ENCODE results near the gene ADARB2. TPM values are rescaled to one million over a fixed set of nuclear protein-coding genes. Genes with fewer than 3 reads are reported as not detected.

ADARB2 gene
- total RNA-seq, 4 donors from 2014 or later: 2.3 to 3.7 (median 2.6) TPM

DNA sequence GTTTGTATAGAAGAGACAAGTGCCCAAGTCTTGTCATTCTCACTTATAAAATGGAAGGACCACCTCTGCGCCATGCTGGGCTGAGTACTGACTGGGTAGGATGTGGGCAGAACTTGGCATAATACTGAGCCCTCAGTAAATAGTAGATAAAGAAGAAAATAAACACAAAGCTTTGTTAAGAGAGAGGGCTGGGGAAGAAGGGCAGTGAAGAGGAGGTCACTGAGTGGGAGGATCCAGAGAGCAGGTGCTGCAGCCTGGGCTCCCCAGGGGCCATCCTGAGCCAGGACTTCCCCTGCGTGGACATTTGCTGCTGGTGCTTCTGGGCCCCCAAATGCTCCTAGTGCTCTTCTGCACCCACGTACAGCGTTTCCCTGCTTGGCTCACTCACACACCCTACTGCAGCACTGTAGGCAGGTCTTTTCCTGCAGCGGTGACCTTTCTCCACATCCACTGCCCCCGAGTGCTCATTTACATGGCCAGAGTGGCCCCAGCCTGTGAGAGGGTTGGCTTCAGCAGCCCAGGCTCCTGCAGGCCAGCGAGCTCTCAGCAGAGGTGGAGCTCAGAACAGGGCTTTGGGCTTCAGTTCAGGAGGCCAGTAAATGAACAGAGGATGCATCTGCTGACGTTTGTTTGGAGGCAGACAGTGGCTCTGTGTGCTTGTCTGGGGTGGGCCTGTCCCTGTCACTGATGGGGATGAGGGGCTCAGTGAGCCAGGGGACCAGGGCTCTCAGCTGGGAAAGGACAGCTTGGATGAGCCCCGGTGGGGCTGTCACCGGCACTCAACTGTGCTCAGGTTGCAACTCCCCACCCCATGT lies 164.6 kb downstream of the ADARB2 start:
- 62% methylated on average over 9 of the region's 10 CpGs for WGBS

DNA sequence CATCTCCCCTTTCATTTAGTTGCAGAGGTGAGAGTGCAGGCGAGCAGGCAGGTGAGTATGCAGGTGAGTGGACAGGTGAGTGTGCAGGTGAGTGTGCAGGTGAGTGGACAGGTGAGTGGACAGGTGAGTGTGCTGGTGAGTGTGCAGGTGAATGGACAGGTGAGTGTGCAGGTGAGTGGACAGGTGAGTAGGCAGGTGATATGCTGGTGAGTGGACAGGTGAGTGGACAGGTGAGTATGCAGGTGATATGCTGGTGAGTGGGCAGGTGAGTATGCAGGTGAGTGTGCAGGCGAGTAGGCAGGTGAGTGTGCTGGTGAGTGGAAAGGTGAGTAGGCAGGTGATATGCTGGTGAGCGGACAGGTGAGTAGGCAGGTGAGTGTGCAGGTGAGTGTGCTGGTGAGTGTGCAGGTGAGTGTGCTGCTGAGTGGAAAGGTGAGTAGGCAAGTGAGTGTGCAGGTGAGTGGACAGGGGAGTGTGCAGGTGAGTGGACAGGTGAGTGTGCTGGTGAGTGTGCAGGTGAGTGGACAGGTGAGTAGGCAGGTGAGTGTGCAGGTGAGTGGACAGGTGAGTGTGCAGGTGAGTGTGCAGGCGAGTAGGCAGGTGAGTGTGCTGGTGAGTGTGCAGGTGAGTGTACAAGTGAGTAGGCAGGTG lies 165.6 kb downstream of the ADARB2 start:
- H3K4me1 ChIP-seq: no peaks in the 10 kb centered on the region
- H3K9me3 ChIP-seq: no peaks in the 10 kb centered on the region
- WGBS: 81% methylated on average over 4 of the region's 4 CpGs
- H3K27me3 ChIP-seq: peaks cover 0 to 51% (median 0%) of the 10 kb centered on the region in 4 donors
- H3K4me3 ChIP-seq: no peak overlapping the region
- H3K36me3 ChIP-seq: no peaks in the 10 kb centered on the region
- DNase-seq (ENCODE audit: extremely low spot score): no peak
- TF ChIP-seq, protein P1, sequence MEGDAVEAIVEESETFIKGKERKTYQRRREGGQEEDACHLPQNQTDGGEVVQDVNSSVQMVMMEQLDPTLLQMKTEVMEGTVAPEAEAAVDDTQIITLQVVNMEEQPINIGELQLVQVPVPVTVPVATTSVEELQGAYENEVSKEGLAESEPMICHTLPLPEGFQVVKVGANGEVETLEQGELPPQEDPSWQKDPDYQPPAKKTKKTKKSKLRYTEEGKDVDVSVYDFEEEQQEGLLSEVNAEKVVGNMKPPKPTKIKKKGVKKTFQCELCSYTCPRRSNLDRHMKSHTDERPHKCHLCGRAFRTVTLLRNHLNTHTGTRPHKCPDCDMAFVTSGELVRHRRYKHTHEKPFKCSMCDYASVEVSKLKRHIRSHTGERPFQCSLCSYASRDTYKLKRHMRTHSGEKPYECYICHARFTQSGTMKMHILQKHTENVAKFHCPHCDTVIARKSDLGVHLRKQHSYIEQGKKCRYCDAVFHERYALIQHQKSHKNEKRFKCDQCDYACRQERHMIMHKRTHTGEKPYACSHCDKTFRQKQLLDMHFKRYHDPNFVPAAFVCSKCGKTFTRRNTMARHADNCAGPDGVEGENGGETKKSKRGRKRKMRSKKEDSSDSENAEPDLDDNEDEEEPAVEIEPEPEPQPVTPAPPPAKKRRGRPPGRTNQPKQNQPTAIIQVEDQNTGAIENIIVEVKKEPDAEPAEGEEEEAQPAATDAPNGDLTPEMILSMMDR (IDR thresholded peaks at IDR 0.05): no peak
- TF ChIP-seq POLR2AphosphoS5 (IDR thresholded peaks at IDR 0.05) (no peak), POLR2A (IDR thresholded peaks at IDR 0.05; ENCODE audit: low read depth) (no peak), EP300 (IDR thresholded peaks at IDR 0.05) (no peak)
- H3K27ac ChIP-seq (replicated peaks in 1 of 4): no peak overlapping the region
- intact Hi-C loops (cut with DNase I): no loop called here

More for the DNA sequence above, 164.6 kb downstream of the ADARB2 start:
- no peaks in the 10 kb centered on the region for H3K9me3 ChIP-seq
- peaks cover 0 to 45% (median 0%) of the 10 kb centered on the region in 4 donors for H3K27me3 ChIP-seq
- no peak overlapping the region for H3K27ac ChIP-seq (replicated peaks in 1 of 4)
- H3K4me1 ChIP-seq: no peaks in the 10 kb centered on the region
- H3K36me3 ChIP-seq: no peaks in the 10 kb centered on the region
- DNase-seq (ENCODE audit: extremely low spot score): no peak
- H3K4me3 ChIP-seq: no peak overlapping the region
- no peak for TF ChIP-seq POLR2A (IDR thresholded peaks at IDR 0.05; ENCODE audit: low read depth)
- no peak for TF ChIP-seq EP300 (IDR thresholded peaks at IDR 0.05)
- TF ChIP-seq POLR2AphosphoS5 (IDR thresholded peaks at IDR 0.05): no peak
- TF ChIP-seq, protein P1 (IDR thresholded peaks at IDR 0.05): no peak
- intact Hi-C loops (cut with DNase I): no loop called here

DNA sequence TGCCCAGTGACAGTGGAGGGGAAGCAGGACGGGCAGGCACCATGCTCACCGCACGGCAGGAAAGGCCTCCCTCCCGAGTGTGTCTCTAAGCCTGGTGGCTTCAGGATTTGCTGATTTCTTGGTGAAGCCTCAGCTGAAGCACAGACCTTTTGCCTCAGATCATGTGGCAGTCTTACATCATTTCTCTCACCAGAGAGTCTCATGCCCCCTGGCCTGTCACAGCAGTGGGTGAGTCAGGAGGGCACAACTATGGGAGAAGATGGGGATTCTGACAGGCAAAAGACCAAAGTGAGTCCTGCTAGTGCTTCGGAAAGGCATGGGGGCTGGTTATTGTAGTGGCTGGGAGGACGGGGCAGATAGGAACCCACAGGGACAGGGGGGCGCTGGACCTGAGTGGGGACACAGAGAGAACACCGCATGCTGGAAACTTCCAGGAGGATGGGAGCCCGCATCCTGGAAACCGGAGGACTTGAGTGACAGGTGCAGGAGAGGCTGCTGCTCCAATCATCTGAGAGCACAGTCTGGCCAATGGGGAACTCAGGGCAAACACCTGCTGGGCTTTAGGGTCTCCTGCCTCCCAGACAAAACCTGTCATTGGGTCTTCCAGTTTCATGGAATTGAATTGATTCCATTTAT lies 166.8 kb downstream of the ADARB2 start:
- H3K4me1 ChIP-seq: no peaks in the 10 kb centered on the region
- no peak for TF ChIP-seq EP300 (IDR thresholded peaks at IDR 0.05)
- TF ChIP-seq POLR2AphosphoS5 (IDR thresholded peaks at IDR 0.05): no peak
- TF ChIP-seq, protein P1 (IDR thresholded peaks at IDR 0.05): no peak
- TF ChIP-seq POLR2A (IDR thresholded peaks at IDR 0.05; ENCODE audit: low read depth): no peak
- intact Hi-C loops (cut with DNase I): no loop called here
- no peak for DNase-seq (ENCODE audit: extremely low spot score)
- WGBS: 68% methylated on average over 10 of the region's 10 CpGs
- H3K9me3 ChIP-seq: no peaks in the 10 kb centered on the region
- no peak overlapping the region for H3K27ac ChIP-seq (replicated peaks in 1 of 4)
- peaks cover 0 to 39% (median 0%) of the 10 kb centered on the region in 4 donors for H3K27me3 ChIP-seq
- H3K4me3 ChIP-seq: no peak overlapping the region
- H3K36me3 ChIP-seq: no peaks in the 10 kb centered on the region

DNA sequence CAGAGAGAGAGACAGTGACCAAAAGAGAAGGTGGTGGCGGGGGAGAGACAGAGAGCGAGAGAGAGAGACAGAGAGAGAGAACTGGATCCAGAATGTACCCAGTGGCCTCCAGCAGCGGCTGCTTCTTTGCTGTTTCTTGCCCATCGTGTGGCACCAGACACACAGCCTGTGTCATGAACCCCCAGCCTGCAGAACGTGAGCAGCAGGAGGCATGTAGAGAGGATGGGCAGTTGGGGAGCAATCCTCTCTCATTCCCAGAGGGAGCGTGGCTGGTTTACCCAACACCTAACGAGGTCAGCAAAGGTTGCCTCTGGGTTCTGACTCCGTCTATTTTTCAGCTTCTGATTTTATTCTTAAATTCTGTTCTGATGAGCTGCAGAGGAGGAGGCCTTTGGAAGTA lies 168.1 kb downstream of the ADARB2 start:
- Histone ChIP-seq H3K4me1 (no peaks in the 10 kb centered on the region), H3K27ac (replicated peaks in 1 of 4) (no peak overlapping the region), H3K4me3 (no peak overlapping the region), H3K9me3 (no peaks in the 10 kb centered on the region), H3K27me3 (peaks cover 0 to 39% (median 0%) of the 10 kb centered on the region in 4 donors), H3K36me3 (no peaks in the 10 kb centered on the region)
- intact Hi-C loops (cut with DNase I): no loop called here
- WGBS: 67% methylated on average over 8 of the region's 8 CpGs
- TF ChIP-seq EP300 (IDR thresholded peaks at IDR 0.05): no peak
- TF ChIP-seq POLR2A (IDR thresholded peaks at IDR 0.05; ENCODE audit: low read depth): no peak
- TF ChIP-seq POLR2AphosphoS5 (IDR thresholded peaks at IDR 0.05): no peak
- TF ChIP-seq, protein P1 (IDR thresholded peaks at IDR 0.05): no peak
- no peak for DNase-seq (ENCODE audit: extremely low spot score)

All from esophagus muscularis mucosa (tissue), 4 donors.